PC-9 (cell line): ENCODE measurements around the gene CNOT3. TPM values are rescaled to one million over a fixed set of nuclear protein-coding genes. Genes with fewer than 3 reads are reported as not detected.
A peak's percentile ranks its signal among the peaks of the same experiment; 100 is the strongest.

Experiments used
- BruUV-seq: library from RNA; stranded (reverse); fragments of 400-500 nt; replicated peaks from 2 replicates; lab custom pipeline; 2021; lab: Mats Ljungman, UMichigan
- CTCF ChIA-PET: fragments of 300-600 bp; sonication (Branson Sonifier 250); formaldehyde crosslinking; loops from one replicate; lab custom pipeline; 2022; ENCODE audit warnings: antibody characterized with exemption; lab: Charles Lee
- POLR2A ChIA-PET: fragments of 300-600 bp; sonication (Branson Sonifier 250); formaldehyde crosslinking; loops from one replicate; lab custom pipeline; 2022; ENCODE audit warnings: antibody characterized with exemption; ENCODE audit not compliant: unreplicated experiment; lab: Charles Lee
- DNase-seq, 2 experiments: peaks; one replicate each; pipeline versions ENCODE4 v3.0.0 to v3.0.0-alpha.2; 2015 to 2022; ENCODE audit warnings: mixed read lengths in 1 of 2
- H2AFZ ChIP-seq: fragments of 200-600 bp; sonication (generic); 2 replicates; pipeline ENCODE4 v1.8.1; 2017; ENCODE audit warnings: antibody characterized with exemption
- H3F3A ChIP-seq: fragments of 200-600 bp; sonication (generic); 2 replicates; pipeline ENCODE4 v1.8.1; 2017; ENCODE audit warnings: antibody characterized with exemption, mild to moderate bottlenecking, low read depth; ENCODE audit not compliant: insufficient read depth
- H3K27ac ChIP-seq: fragments of 200-600 bp; sonication (generic); 2 replicates; pipeline ENCODE4 v1.6.1; 2016; ENCODE audit warnings: mixed run types
- H3K27me3 ChIP-seq: fragments of 200-600 bp; sonication (generic); 2 replicates; pipeline ENCODE4 v1.6.1; 2016; ENCODE audit warnings: low read depth, mixed run types; ENCODE audit not compliant: insufficient read depth
- H3K36me3 ChIP-seq: fragments of 200-600 bp; sonication (generic); 2 replicates; pipeline ENCODE4 v1.6.1; 2016; ENCODE audit warnings: low read depth, mixed run types
- H3K4me1 ChIP-seq: fragments of 200-600 bp; sonication (generic); replicated peaks from 2 replicates; pipeline ENCODE4 v1.6.1; 2016; ENCODE audit warnings: mixed run types; ENCODE audit not compliant: insufficient read depth
- H3K4me2 ChIP-seq: fragments of 200-600 bp; sonication (generic); 2 replicates; pipeline ENCODE4 v1.6.1; 2017; ENCODE audit warnings: mixed run types
- H3K4me3 ChIP-seq: fragments of 200-600 bp; sonication (generic); 2 replicates; pipeline ENCODE4 v1.6.1; 2016; ENCODE audit warnings: mixed run types
- H3K79me2 ChIP-seq: fragments of 200-600 bp; sonication (generic); 2 replicates; pipeline ENCODE4 v1.6.1; 2017; ENCODE audit warnings: low read depth, mixed run types
- H3K9me2 ChIP-seq: fragments of 200-600 bp; sonication (generic); 2 replicates; pipeline ENCODE4 v1.8.1; 2017; ENCODE audit warnings: mild to moderate bottlenecking; ENCODE audit not compliant: insufficient read depth
- H3K9me3 ChIP-seq: fragments of 200-600 bp; sonication (generic); 2 replicates; pipeline ENCODE4 v1.8.1; 2016; ENCODE audit warnings: low read depth; ENCODE audit not compliant: insufficient read depth
- H4K20me1 ChIP-seq: fragments of 200-600 bp; sonication (generic); 2 replicates; pipeline ENCODE4 v1.8.1; 2017; ENCODE audit not compliant: insufficient read depth
- CTCF ChIP-seq: fragments of 200-600 bp; sonication (generic); conservative IDR thresholded peaks from 2 replicates; pipeline ENCODE4 v1.6.1; 2017; ENCODE audit warnings: mixed run types, antibody characterized with exemption, mild to moderate bottlenecking, moderate library complexity
- EZH2 ChIP-seq: fragments of 200-600 bp; sonication (generic); IDR thresholded peaks from 2 replicates; pipeline ENCODE4 v1.8.0; 2017; ENCODE audit warnings: antibody characterized with exemption, low read depth
- intact Hi-C: fragments of 100-400 bp; cut with micrococcal nuclease; formaldehyde crosslinking; loops from one replicate; pipeline ENCODE4 v1.10.0; 2022; ENCODE audit not compliant: unreplicated experiment
- total RNA-seq: library from RNA; stranded (reverse); gene quantifications from 2 replicates; pipeline ENCODE4 v1.2.3, GENCODE V29; 2021

The CNOT3 gene
- total RNA-seq, 1 experiment from 2014 or later = 89.1 TPM

GRCh38 chr19:54152267-54152666, 14.7 kb downstream of the CNOT3 start:
- BruUV-seq = no TSS peak
- Histone ChIP-seq H3K79me2 (no peaks in the 10 kb centered on the region), H3K27me3 (no peaks in the 10 kb centered on the region), H2AFZ (no peak overlapping the region), H4K20me1 (peaks cover 41% of the 10 kb centered on the region), H3K4me1 (peaks cover 3% of the 10 kb centered on the region; the same call in 1 of the 2 replicates), H3K9me2 (no peaks in the 10 kb centered on the region), H3K9me3 (no peaks in the 10 kb centered on the region), H3F3A (peaks cover 69% of the 10 kb centered on the region), H3K4me2 (no peak overlapping the region), H3K4me3 (no peak overlapping the region), H3K27ac (no peak overlapping the region), H3K36me3 (peaks cover 16% of the 10 kb centered on the region)
- peak in 1 of 2 experiments; percentile 3 for DNase-seq
- intact Hi-C loops = no loop called here
- ChIA-PET CTCF (no interaction called here), POLR2A (interaction anchor here (1.1 kb wide), 1 partner anchor 15 kb away, joined by 4 read pairs; no protein-coding TSS in a partner anchor)
- TF ChIP-seq CTCF (no peak), EZH2 (no peak)

GRCh38 chr19:54152878-54153524, 15.4 kb downstream of the CNOT3 start:
- no peak overlapping the region for H3K4me2 ChIP-seq
- no peaks in the 10 kb centered on the region for H3K27me3 ChIP-seq
- no peaks in the 10 kb centered on the region for H3K9me2 ChIP-seq
- ChIA-PET POLR2A (interaction anchor here (0.7 kb wide), 1 partner anchor 16 kb away, joined by 4 read pairs; the partner anchor contains the start of gene CNOT3), CTCF (no interaction called here)
- intact Hi-C loops = no loop called here
- H4K20me1 ChIP-seq = peaks cover 40% of the 10 kb centered on the region
- no peaks in the 10 kb centered on the region for H3K9me3 ChIP-seq
- H3K4me1 ChIP-seq = peaks cover 5% of the 10 kb centered on the region; the same call in 1 of the 2 replicates
- H2AFZ ChIP-seq = no peak overlapping the region
- BruUV-seq = no TSS peak
- peaks cover 16% of the 10 kb centered on the region for H3K36me3 ChIP-seq
- H3K79me2 ChIP-seq = peaks cover 3% of the 10 kb centered on the region; the same call in 1 of the 2 replicates
- peaks cover 73% of the 10 kb centered on the region for H3F3A ChIP-seq
- peak in 1 of 2 experiments; percentile 9 for DNase-seq
- TF ChIP-seq CTCF (no peak), EZH2 (no peak)
- no peak overlapping the region for H3K4me3 ChIP-seq
- no peak overlapping the region for H3K27ac ChIP-seq

GRCh38 chr19:54153731-54154326, 16.3 kb downstream of the CNOT3 start:
- H3K4me1 ChIP-seq = peaks cover 12% of the 10 kb centered on the region
- H3K27me3 ChIP-seq = no peaks in the 10 kb centered on the region
- intact Hi-C loops = no loop called here
- H3K4me2 ChIP-seq = no peak overlapping the region
- H4K20me1 ChIP-seq = peaks cover 40% of the 10 kb centered on the region
- H3F3A ChIP-seq = peaks cover 78% of the 10 kb centered on the region
- no peaks in the 10 kb centered on the region for H3K9me3 ChIP-seq
- no peak overlapping the region for H3K4me3 ChIP-seq
- no TSS peak for BruUV-seq
- ChIA-PET POLR2A (no interaction called here), CTCF (no interaction called here)
- no peak overlapping the region for H3K27ac ChIP-seq
- no peaks in the 10 kb centered on the region for H3K9me2 ChIP-seq
- no peak overlapping the region for H2AFZ ChIP-seq
- peaks cover 11% of the 10 kb centered on the region for H3K79me2 ChIP-seq
- H3K36me3 ChIP-seq = peaks cover 16% of the 10 kb centered on the region
- TF ChIP-seq EZH2 (no peak), CTCF (no peak)
- DNase-seq = peak in 1 of 2 experiments; percentile 28
